ENCODE measurements around the gene CTDSP1.

GRCh38 chr2:218445602-218446001 lies 45.9 kb downstream of the CTDSP1 start:
- TF ChIP-seq CHD2 (IDR thresholded peaks at IDR 0.05; ENCODE audit: low read length, partially characterized antibody) (no peak), SIN3A (IDR thresholded peaks at IDR 0.05; ENCODE audit: borderline replicate concordance, low read depth, low read length) (no peak), SMC3 (IDR thresholded peaks at IDR 0.05; ENCODE audit: low read depth, low read length) (no peak), JUND (IDR thresholded peaks at IDR 0.05) (no peak), GATA2 (CRISPR knock-in tag; IDR thresholded peaks at IDR 0.05) (no peak), TCF12 (IDR thresholded peaks at IDR 0.05) (no peak)
